ENCODE results near the gene DFFB. TPM values are rescaled to one million over a fixed set of nuclear protein-coding genes. Genes with fewer than 3 reads are reported as not detected.
A peak's percentile ranks its signal among the peaks of the same experiment; 100 is the strongest.

Gene DFFB
- total RNA-seq, 2 donors from 2014 or later: 13.0 to 18.5 TPM

GRCh38 chr1:3874736-3875135, 17.5 kb downstream of the DFFB start:
- Mint-ChIP-seq H3K27me3 (no peaks in the 10 kb centered on the region), H3K27ac (no peak overlapping the region), H3K4me1 (no peaks in the 10 kb centered on the region), H3K36me3 (ENCODE audit: low read depth) (peaks cover 85% of the 10 kb centered on the region), H3K4me3 (no peak overlapping the region), H3K9me3 (peaks cover 4% of the 10 kb centered on the region)
- no peak for ATAC-seq (replicated peaks)

- H3K27me3 Mint-ChIP-seq: no peaks in the 10 kb centered on the region
- no peak overlapping the region for H3K4me3 Mint-ChIP-seq
- no peak for ATAC-seq (replicated peaks)
- peaks cover 76% of the 10 kb centered on the region for H3K36me3 Mint-ChIP-seq (ENCODE audit: low read depth)
- no peaks in the 10 kb centered on the region for H3K4me1 Mint-ChIP-seq
- H3K27ac Mint-ChIP-seq: no peak overlapping the region
- H3K9me3 Mint-ChIP-seq: peaks cover 4% of the 10 kb centered on the region
These were observed 19.4 kb downstream of the DFFB start for GRCh38 chr1:3876716-3877115.

GRCh38 chr1:3879099-3879498, 21.8 kb downstream of the DFFB start:
- Mint-ChIP-seq H3K36me3 (ENCODE audit: low read depth) (peaks cover 71% of the 10 kb centered on the region), H3K4me3 (no peak overlapping the region), H3K27me3 (no peaks in the 10 kb centered on the region), H3K9me3 (peaks cover 4% of the 10 kb centered on the region), H3K27ac (no peak overlapping the region), H3K4me1 (no peaks in the 10 kb centered on the region)
- no peak for ATAC-seq (replicated peaks)

- Mint-ChIP-seq H3K4me3 (no peak overlapping the region), H3K4me1 (peaks cover 4% of the 10 kb centered on the region), H3K27ac (no peak overlapping the region), H3K36me3 (ENCODE audit: low read depth) (peaks cover 76% of the 10 kb centered on the region), H3K9me3 (peaks cover 4% of the 10 kb centered on the region), H3K27me3 (no peaks in the 10 kb centered on the region)
- no peak for ATAC-seq (replicated peaks)
These were observed 22.6 kb downstream of the DFFB start for GRCh38 chr1:3879787-3880428.

- no peak for ATAC-seq (replicated peaks)
- Mint-ChIP-seq H3K27me3 (no peaks in the 10 kb centered on the region), H3K27ac (no peak overlapping the region), H3K9me3 (peaks cover 4% of the 10 kb centered on the region), H3K4me3 (no peak overlapping the region), H3K4me1 (peaks cover 5% of the 10 kb centered on the region), H3K36me3 (ENCODE audit: low read depth) (peaks cover 76% of the 10 kb centered on the region)
These were observed 23.3 kb downstream of the DFFB start for GRCh38 chr1:3880429-3881192.

- no peaks in the 10 kb centered on the region for H3K27me3 Mint-ChIP-seq
- H3K9me3 Mint-ChIP-seq: peaks cover 4% of the 10 kb centered on the region
- H3K36me3 Mint-ChIP-seq (ENCODE audit: low read depth): peaks cover 71% of the 10 kb centered on the region
- no peak overlapping the region for H3K27ac Mint-ChIP-seq
- no peak for ATAC-seq (replicated peaks)
- peaks cover 5% of the 10 kb centered on the region for H3K4me1 Mint-ChIP-seq
- H3K4me3 Mint-ChIP-seq: no peak overlapping the region
These were observed 23.9 kb downstream of the DFFB start for GRCh38 chr1:3881193-3881480.

GRCh38 chr1:3883194-3883925, 26.1 kb downstream of the DFFB start:
- Mint-ChIP-seq H3K27ac (peak overlapping the region; percentile 24), H3K9me3 (peaks cover 4% of the 10 kb centered on the region), H3K36me3 (ENCODE audit: low read depth) (peaks cover 69% of the 10 kb centered on the region), H3K4me1 (peaks cover 5% of the 10 kb centered on the region), H3K4me3 (peak overlapping the region; percentile 10), H3K27me3 (no peaks in the 10 kb centered on the region)
- ATAC-seq (replicated peaks): peak; percentile 65

- H3K4me1 Mint-ChIP-seq: peaks cover 8% of the 10 kb centered on the region
- peaks cover 69% of the 10 kb centered on the region for H3K36me3 Mint-ChIP-seq (ENCODE audit: low read depth)
- no peaks in the 10 kb centered on the region for H3K9me3 Mint-ChIP-seq
- H3K27me3 Mint-ChIP-seq: no peaks in the 10 kb centered on the region
- H3K27ac Mint-ChIP-seq: peak overlapping the region; percentile 35
- peak; percentile 23 for ATAC-seq (replicated peaks)
- H3K4me3 Mint-ChIP-seq: no peak overlapping the region
These were observed 27.7 kb downstream of the DFFB start for GRCh38 chr1:3884966-3885365.

- Mint-ChIP-seq H3K27ac (no peak overlapping the region), H3K27me3 (no peaks in the 10 kb centered on the region), H3K4me1 (peaks cover 15% of the 10 kb centered on the region), H3K4me3 (no peak overlapping the region), H3K36me3 (ENCODE audit: low read depth) (peaks cover 75% of the 10 kb centered on the region), H3K9me3 (no peaks in the 10 kb centered on the region)
- ATAC-seq (replicated peaks): no peak
These were observed 28.3 kb downstream of the DFFB start for GRCh38 chr1:3885611-3886010.

- peaks cover 80% of the 10 kb centered on the region for H3K36me3 Mint-ChIP-seq (ENCODE audit: low read depth)
- peaks cover 19% of the 10 kb centered on the region for H3K4me1 Mint-ChIP-seq
- no peaks in the 10 kb centered on the region for H3K9me3 Mint-ChIP-seq
- H3K27ac Mint-ChIP-seq: no peak overlapping the region
- H3K4me3 Mint-ChIP-seq: no peak overlapping the region
- H3K27me3 Mint-ChIP-seq: no peaks in the 10 kb centered on the region
- no peak for ATAC-seq (replicated peaks)
These were observed 28.9 kb downstream of the DFFB start for GRCh38 chr1:3886106-3886670.

- peaks cover 84% of the 10 kb centered on the region for H3K36me3 Mint-ChIP-seq (ENCODE audit: low read depth)
- H3K4me3 Mint-ChIP-seq: no peak overlapping the region
These were observed 29.4 kb downstream of the DFFB start for GRCh38 chr1:3886691-3887090.

GRCh38 chr1:3888301-3888700, 31.0 kb downstream of the DFFB start:
- H3K4me1 Mint-ChIP-seq: peaks cover 22% of the 10 kb centered on the region
- no peak for ATAC-seq (replicated peaks)
- no peaks in the 10 kb centered on the region for H3K9me3 Mint-ChIP-seq
- H3K36me3 Mint-ChIP-seq (ENCODE audit: low read depth): peaks cover 81% of the 10 kb centered on the region
- H3K27me3 Mint-ChIP-seq: no peaks in the 10 kb centered on the region
- no peak overlapping the region for H3K27ac Mint-ChIP-seq
- no peak overlapping the region for H3K4me3 Mint-ChIP-seq

More at GRCh38 chr1:3886691-3887090, 29.4 kb downstream of the DFFB start:
- H3K9me3 Mint-ChIP-seq: no peaks in the 10 kb centered on the region
- peaks cover 19% of the 10 kb centered on the region for H3K4me1 Mint-ChIP-seq
- no peak overlapping the region for H3K27ac Mint-ChIP-seq
- no peak for ATAC-seq (replicated peaks)
- H3K27me3 Mint-ChIP-seq: no peaks in the 10 kb centered on the region

GRCh38 chr1:3889936-3890335, 32.7 kb downstream of the DFFB start:
- Mint-ChIP-seq H3K27me3 (no peaks in the 10 kb centered on the region), H3K36me3 (ENCODE audit: low read depth) (peaks cover 71% of the 10 kb centered on the region), H3K4me1 (peaks cover 18% of the 10 kb centered on the region), H3K4me3 (peak overlapping the region; percentile 67), H3K9me3 (no peaks in the 10 kb centered on the region), H3K27ac (peak overlapping the region; percentile 89)
- peak; percentile 44 for ATAC-seq (replicated peaks)

GRCh38 chr1:3890389-3891328, 33.4 kb downstream of the DFFB start:
- peak; percentile 83 for ATAC-seq (replicated peaks)
- H3K27me3 Mint-ChIP-seq: no peaks in the 10 kb centered on the region
- H3K4me1 Mint-ChIP-seq: peaks cover 17% of the 10 kb centered on the region
- peak overlapping the region; percentile 67 for H3K4me3 Mint-ChIP-seq
- H3K36me3 Mint-ChIP-seq (ENCODE audit: low read depth): peaks cover 71% of the 10 kb centered on the region
- H3K27ac Mint-ChIP-seq: peak overlapping the region; percentile 89
- no peaks in the 10 kb centered on the region for H3K9me3 Mint-ChIP-seq
